A549 (cell line): ENCODE results near the gene ZNF892. TPM values are rescaled to one million over a fixed set of nuclear protein-coding genes. Genes with fewer than 3 reads are reported as not detected.

Experiments used
- ATAC-seq, 2 experiments: fragments of 200-7000 bp in 1 of 2; fragments of >200 bp in 1 of 2; cut with Nextera tagmentation in 1 of 2; cut with Tn5 transposase in 1 of 2; 3 replicates each; pipeline versions ENCODE4 v1.8.0 to v1.9.1; 2018 to 2020; ENCODE audit warnings: mild to moderate bottlenecking in 1 of 2, moderate library complexity in 1 of 2
- CTCF ChIA-PET: fragments of 300-600 bp; sonication (Branson Sonifier 250); formaldehyde crosslinking; extraction: SDS; loops from one replicate; lab custom pipeline; 2021; ENCODE audit warnings: antibody characterized with exemption, inconsistent platforms; lab: Yijun Ruan, JAX
- POLR2A ChIA-PET: fragments of 350-600 bp; formaldehyde crosslinking; extraction: SDS; loops from one replicate; lab custom pipeline; 2021; ENCODE audit warnings: antibody characterized with exemption, inconsistent platforms; lab: Yijun Ruan, JAX
- DNase-seq, 2 experiments: peaks; one replicate each; pipeline versions ENCODE4 v3.0.0 to v3.0.0-alpha.2; 2011 to 2016; ENCODE audit warnings: low read depth in 1 of 2, low spot score in 1 of 2
- FAIRE-seq: peaks from 2 replicates; lab custom pipeline; 2011; peaks lifted over from hg19 to GRCh38; lab: Jason Lieb, UNC
- H3K27ac ChIP-seq, 2 experiments: fragments of >200 bp; sonication (Bioruptor Twin); formaldehyde crosslinking; 3 replicates each; pipeline ENCODE4 v1.5.1; 2016 to 2017
- H3K4me1 ChIP-seq: fragments of >200 bp; sonication (Bioruptor Twin); formaldehyde crosslinking; 3 replicates; pipeline ENCODE4 v1.6.1; 2016
- H3K4me2 ChIP-seq: fragments of >200 bp; sonication (Bioruptor Twin); formaldehyde crosslinking; 3 replicates; pipeline ENCODE4 v1.6.1; 2016
- H3K4me3 ChIP-seq: fragments of >200 bp; sonication (Bioruptor Twin); formaldehyde crosslinking; 3 replicates; pipeline ENCODE4 v1.5.1; 2016
- H3K9me3 ChIP-seq: fragments of >200 bp; sonication (Bioruptor Twin); formaldehyde crosslinking; 3 replicates; pipeline ENCODE4 v1.6.1; 2016
- E2F6 ChIP-seq: IDR thresholded peaks from 2 replicates; pipeline ENCODE4 v1.6.1; 2012; ENCODE audit warnings: low read depth, borderline replicate concordance
- EP300 ChIP-seq, 2 experiments: fragments of >200 bp; sonication (Bioruptor Twin); formaldehyde crosslinking; IDR thresholded peaks; 2 replicates in 1 of 2; 3 replicates in 1 of 2; pipeline ENCODE4 v1.6.1; 2016 to 2017
- HDAC2 ChIP-seq: fragments of 200-600 bp; sonication (generic); IDR thresholded peaks from 2 replicates; pipeline ENCODE4 v1.6.1; 2016
- HES2 ChIP-seq: fragments of >200 bp; sonication (Bioruptor Twin); formaldehyde crosslinking; IDR thresholded peaks from 2 replicates; pipeline ENCODE4 v1.6.1; 2016
- JUN ChIP-seq, 2 experiments: fragments of >200 bp; sonication (Bioruptor Twin); formaldehyde crosslinking; IDR thresholded peaks; 2 replicates in 1 of 2; 3 replicates in 1 of 2; pipeline ENCODE4 v1.6.1; 2016 to 2017
- KDM1A ChIP-seq: fragments of 200-600 bp; sonication (generic); IDR thresholded peaks from 2 replicates; pipeline ENCODE4 v1.6.1; 2016; ENCODE audit warnings: low read depth, mild to moderate bottlenecking
- MAX ChIP-seq: IDR thresholded peaks from 2 replicates; pipeline ENCODE4 v1.6.1; 2012
- PHF8 ChIP-seq: fragments of 200-600 bp; sonication (generic); IDR thresholded peaks from 2 replicates; pipeline ENCODE4 v1.6.1; 2016; ENCODE audit warnings: low read depth, mild to moderate bottlenecking, antibody characterized with exemption, moderate library complexity, borderline replicate concordance
- POLR2A ChIP-seq: IDR thresholded peaks from 2 replicates; pipeline ENCODE4 v1.6.1; 2012; ENCODE audit warnings: mild to moderate bottlenecking, low read length
- RARB ChIP-seq: fragments of 250-450 bp; sonication (Bioruptor Pico); IDR thresholded peaks from 2 replicates; pipeline ENCODE4 v1.8.0; 2021; ENCODE audit warnings: mild to moderate bottlenecking, moderate library complexity
- RNF2 ChIP-seq: fragments of 200-600 bp; sonication (generic); IDR thresholded peaks from 2 replicates; pipeline ENCODE4 v1.6.1; 2016; ENCODE audit warnings: low read depth, mild to moderate bottlenecking, antibody characterized with exemption, moderate library complexity, borderline replicate concordance
- ZNF302 ChIP-seq: fragments of 250-450 bp; sonication (Bioruptor Pico); IDR thresholded peaks from 2 replicates; pipeline ENCODE4 v1.9.0; 2021; ENCODE audit warnings: inconsistent platforms, mild to moderate bottlenecking, moderate library complexity
- ZSCAN20 ChIP-seq: fragments of 250-450 bp; sonication (Bioruptor Pico); IDR thresholded peaks from 2 replicates; pipeline ENCODE4 v1.8.0; 2022; ENCODE audit warnings: mild to moderate bottlenecking, moderate library complexity
- WGBS: methylation state at CpG from one replicate; pipeline ENCODE4 v1.1.6; 2017; ENCODE audit errors: missing lambda C conversion rate; 5-methylcytosine and 5-hydroxymethylcytosine counted together
- polyA plus RNA-seq, 4 experiments: library from polyadenylated mRNA; depleted of rRNA in 3 of 4; stranded (reverse); fragments of >200 nt; fragmentation: RNase III in 1 of 4; extraction: RNeasy Plus Mini Kit Qiagen cat#74134 plus additional on column Dnase treatment in 1 of 4; gene quantifications; 2 replicates in 3 of 4; 3 replicates in 1 of 4; pipeline ENCODE4 v1.2.3, GENCODE V29; 2011 to 2017

ZNF892 gene
- polyA plus RNA-seq, 2 of the 4 experiments (the other 2 are of a cell fraction), result 0.72 to 1.8 TPM

- H3K4me1 ChIP-seq, result peaks cover 5% of the 10 kb centered on the region; the same call in 2 of the 3 replicates
- CTCF ChIA-PET, result interaction anchor here (1.1 kb wide), 1 partner anchor 82 kb away, joined by 3 read pairs; no protein-coding TSS in a partner anchor
- H3K9me3 ChIP-seq, result peaks cover 69% of the 10 kb centered on the region
- TF ChIP-seq MAX, result no peak
- WGBS, result 95% methylated on average over 10 of the region's 10 CpGs
- peak overlapping the region in 1 of 2 experiments; percentile 89; a peak in 3 of 6 replicates for H3K27ac ChIP-seq
- POLR2A ChIA-PET, result interaction anchor here (1.9 kb wide), 1 partner anchor 37 kb away, joined by 10 read pairs; the partner anchor contains the start of gene MRPS5
- peak overlapping the region; percentile 79 for H3K4me2 ChIP-seq
- ATAC-seq (no peak), FAIRE-seq (no peak), DNase-seq (no peak)
- peak overlapping the region; percentile 43 for H3K4me3 ChIP-seq
Observed at GRCh38 chr2:95158441-95158840, 48.9 kb upstream of the ZNF892 start.

GRCh38 chr2:95158891-95159619 lies 48.3 kb upstream of the ZNF892 start:
- ATAC-seq (peak; percentile 85 to 87), DNase-seq (peak; percentile 27 to 51), FAIRE-seq (no peak)
- no peak for TF ChIP-seq ZNF302 (CRISPR knock-in tag)
- TF ChIP-seq RNF2, result peak; percentile 68; the same call in 1 of the 2 replicates
- TF ChIP-seq ZSCAN20 (CRISPR knock-in tag), result no peak
- no peak for TF ChIP-seq KDM1A
- TF ChIP-seq POLR2A, result no peak; the same call in 1 of the 2 replicates
- peak; percentile 40; the same call in 1 of the 2 replicates for TF ChIP-seq PHF8
- peak; percentile 75 for TF ChIP-seq MAX
- peak; percentile 64; the same call in 1 of the 2 replicates for TF ChIP-seq E2F6
- TF ChIP-seq, all 56 proteins: peak for 4
- POLR2A ChIA-PET, result interaction anchor here (1.3 to 1.9 kb wide), 2 partner anchors 30 to 37 kb away, joined by 3 to 10 read pairs; partner anchors contain the start of gene MRPS5
- peak overlapping the region; percentile 79 for H3K4me2 ChIP-seq
- 16% methylated on average over 42 of the region's 58 CpGs for WGBS
- H3K27ac ChIP-seq, result peak overlapping the region; percentile 56 to 89
- peak overlapping the region; percentile 43 for H3K4me3 ChIP-seq
- CTCF ChIA-PET, result interaction anchor here (0.9 to 1.1 kb wide), 2 partner anchors 12 to 82 kb away, joined by 3 to 4 read pairs; no protein-coding TSS in a partner anchor
- H3K4me1 ChIP-seq, result peaks cover 5% of the 10 kb centered on the region; the same call in 2 of the 3 replicates
- H3K9me3 ChIP-seq, result peaks cover 68% of the 10 kb centered on the region

GRCh38 chr2:95159690-95160449 lies 47.5 kb upstream of the ZNF892 start, which contains the start of gene ZNF514:
TSS of gene ZNF514 (minus strand) at chr2:95159848. CDS start at chr2:95153253, 6,595 bp downstream.
- Histone ChIP-seq H3K4me2 (peak within 1 kb of the TSS; percentile 87), H3K4me3 (peak within 1 kb of the TSS; percentile 43), H3K4me1 (peaks cover 5% of the 10 kb centered on the region; the same call in 2 of the 3 replicates), H3K9me3 (peaks cover 66% of the 10 kb centered on the region), H3K27ac (peak within 1 kb of the TSS; percentile 56 to 89)
- 47% methylated on average over 31 of the region's 64 CpGs for WGBS
- DNase-seq, result peak; percentile 56 to 71
- ATAC-seq, result peak; percentile 91 to 93
- no peak for TF ChIP-seq HES2
- no peak for TF ChIP-seq ZSCAN20 (CRISPR knock-in tag)
- TF ChIP-seq RARB (CRISPR knock-in tag), result no peak
- peak; percentile 23; the same call in 1 of the 2 replicates for TF ChIP-seq POLR2A
- CTCF ChIA-PET, result interaction anchor here (0.7 to 0.9 kb wide), 2 partner anchors 12 to 35 kb away, joined by 4 read pairs; no protein-coding TSS in a partner anchor
- POLR2A ChIA-PET, result interaction anchor here (1.3 to 1.9 kb wide), 2 partner anchors 31 to 38 kb away, joined by 3 to 10 read pairs; partner anchors contain the start of gene MRPS5
- FAIRE-seq, result no peak

- ChIA-PET CTCF (interaction anchor here (1.0 to 2.4 kb wide), 5 partner anchors 11 to 50 kb away, joined by 3 to 10 read pairs (median 3); no protein-coding TSS in a partner anchor), POLR2A (interaction anchor here (1.0 to 1.7 kb wide), 4 partner anchors 10 to 237 kb away, joined by 3 to 22 read pairs (median 4); partner anchors contain the start of genes FAHD2A and MRPS5)
- no peak for FAIRE-seq
- ATAC-seq, result peak; percentile 63 to 67
- 0 out of 2 replicates have a peak, but pooled peaks have one; percentile 30 for TF ChIP-seq HDAC2
- TF ChIP-seq JUN (IDR thresholded peaks at IDR 0.05), result 0 out of 5 replicates have a peak, but pooled peaks of 1 of the 2 experiments have one; percentile 2
- TF ChIP-seq EP300 (IDR thresholded peaks at IDR 0.05), result no peak
- H3K9me3 ChIP-seq, result peaks cover 43% of the 10 kb centered on the region
- H3K4me3 ChIP-seq, result peak overlapping the region; percentile 55
- H3K4me1 ChIP-seq, result peaks cover 5% of the 10 kb centered on the region; the same call in 2 of the 3 replicates
- 4% methylated on average over 9 of the region's 9 CpGs for WGBS
- peak overlapping the region; percentile 72 for H3K4me2 ChIP-seq
- DNase-seq, result no peak
- peak overlapping the region; percentile 87 to 88 for H3K27ac ChIP-seq
Observed at GRCh38 chr2:95165030-95165370, 42.3 kb upstream of the ZNF892 start.
